Retina (tissue), 1 donor: ENCODE results near the gene C19orf18.
"Not testable (repeated sequence)": the region's sequence is repeated elsewhere in the genome, so short reads cannot be mapped to it uniquely, and the experiment has no call there.

ENCODE experiments used
- DNase-seq: peaks from one replicate; pipeline ENCODE4 v3.0.0-alpha.2; 2016

C19orf18 gene

GRCh38 chr19:57974434-57974833 is at the start of gene C19orf18:
TSS of gene C19orf18 (minus strand) at chr19:57974534. CDS start at chr19:57974432, 102 bp downstream.
- no peak for DNase-seq

GRCh38 chr19:58022283-58022660 is 47.9 kb upstream of the C19orf18 start:
- no peak for DNase-seq

GRCh38 chr19:58021541-58022282 is 47.4 kb upstream of the C19orf18 start:
- peak; percentile 84 for DNase-seq

GRCh38 chr19:58020129-58020528 is 45.8 kb upstream of the C19orf18 start:
- DNase-seq: no peak

GRCh38 chr19:58014141-58014540 is 39.8 kb upstream of the C19orf18 start:
- no peak for DNase-seq

- no peak for DNase-seq
Measured at GRCh38 chr19:58010507-58010906, 36.2 kb upstream of the C19orf18 start.

GRCh38 chr19:58009666-58010301 is 35.5 kb upstream of the C19orf18 start:
- peak; percentile 96 for DNase-seq

- DNase-seq: no peak
Measured at GRCh38 chr19:58009301-58009665, 34.9 kb upstream of the C19orf18 start.

- not testable (repeated sequence) for DNase-seq
Measured at GRCh38 chr19:58008877-58009276, 34.5 kb upstream of the C19orf18 start.

- DNase-seq: no peak
Measured at GRCh38 chr19:58007285-58007684, 33.0 kb upstream of the C19orf18 start.

GRCh38 chr19:58003174-58003828 is 29.0 kb upstream of the C19orf18 start:
- no peak for DNase-seq

GRCh38 chr19:58002384-58003173 is 28.2 kb upstream of the C19orf18 start, which contains the start of gene ZNF606:
TSS of gene ZNF606 (minus strand) at chr19:58002820. CDS start at chr19:58001319, 1,501 bp downstream.
- peak; percentile 98 for DNase-seq

- DNase-seq: no peak
Measured at GRCh38 chr19:58001895-58002369, 27.6 kb upstream of the C19orf18 start.

- no peak for DNase-seq
Measured at GRCh38 chr19:58000677-58001076, 26.3 kb upstream of the C19orf18 start.

- DNase-seq: no peak
Measured at GRCh38 chr19:57992841-57993240, 18.5 kb upstream of the C19orf18 start.

- DNase-seq: no peak
Measured at GRCh38 chr19:57978586-57979289, 4.4 kb upstream of the C19orf18 start.

GRCh38 chr19:57964761-57965160 is 9.6 kb downstream of the C19orf18 start:
- no peak for DNase-seq

- DNase-seq: no peak
Measured at GRCh38 chr19:57961785-57962184, 12.5 kb downstream of the C19orf18 start.

GRCh38 chr19:57954996-57955395 is 19.3 kb downstream of the C19orf18 start:
- no peak for DNase-seq

- DNase-seq: no peak
Measured at GRCh38 chr19:57949702-57950101, 24.6 kb downstream of the C19orf18 start.

GRCh38 chr19:57949296-57949695 is 25.0 kb downstream of the C19orf18 start:
- DNase-seq: no peak

GRCh38 chr19:57947419-57948134 is 26.8 kb downstream of the C19orf18 start, which contains the start of gene ZNF256:
TSS of gene ZNF256 (minus strand) at chr19:57947706. CDS start at chr19:57947474, 232 bp downstream.
- peak; percentile 94 for DNase-seq
